Aorta (tissue), 5 donors: ENCODE data around the gene PDE4B. TPM values are rescaled to one million over a fixed set of nuclear protein-coding genes. Genes with fewer than 3 reads are reported as not detected.

Experiments used
- ATAC-seq: fragments of 200-7000 bp; cut with Tn5 transposase; one replicate; pipeline ENCODE4 v1.9.1; 2022; ENCODE audit warnings: moderate library complexity; ENCODE audit not compliant: low FRiP score
- DNase-seq, 2 donors: peaks; one replicate each; pipeline ENCODE4 v3.0.0-alpha.2; 2020
- H3K27ac ChIP-seq, 2 donors: one replicate each; pipeline ENCODE4 v1.5.1; 2013; ENCODE audit warnings: low read length in 2 of 2, mild to moderate bottlenecking in 2 of 2, moderate library complexity in 2 of 2, control low read depth in 1 of 2, inconsistent platforms in 1 of 2, low read depth in 1 of 2
- H3K27me3 ChIP-seq, 2 donors: one replicate each; pipeline ENCODE4 v1.6.1; 2013; ENCODE audit warnings: control low read depth in 1 of 2, low read length in 1 of 2, mild to moderate bottlenecking in 1 of 2, moderate library complexity in 1 of 2; ENCODE audit not compliant: insufficient read depth in 2 of 2, control insufficient read depth in 1 of 2
- H3K36me3 ChIP-seq, 2 donors: one replicate each; pipeline ENCODE4 v1.6.1; 2013; ENCODE audit warnings: control low read depth in 1 of 2, low read length in 1 of 2, mild to moderate bottlenecking in 1 of 2; ENCODE audit not compliant: insufficient read depth in 2 of 2, control insufficient read depth in 1 of 2
- H3K4me1 ChIP-seq, 2 donors: one replicate each; pipeline ENCODE4 v1.6.1; 2013; ENCODE audit warnings: low read length in 2 of 2, control low read depth in 1 of 2, mild to moderate bottlenecking in 1 of 2, moderate library complexity in 1 of 2; ENCODE audit not compliant: insufficient read depth in 2 of 2, control insufficient read depth in 1 of 2
- H3K4me3 ChIP-seq, 2 donors: one replicate each; pipeline ENCODE4 v1.5.1; 2013; ENCODE audit warnings: low read length in 2 of 2, control low read depth in 1 of 2, mild to moderate bottlenecking in 1 of 2
- H3K9me3 ChIP-seq: one replicate; pipeline ENCODE4 v1.6.1; 2013; ENCODE audit warnings: mild to moderate bottlenecking, low read length; ENCODE audit not compliant: control insufficient read depth
- WGBS, 2 donors: extraction: QIAGEN DNeasy Blood & Tissue Kit; methylation state at CpG; one replicate each; pipeline ENCODE4 v1.1.7; 2013; 5-methylcytosine and 5-hydroxymethylcytosine counted together
- intact Hi-C, 2 donors: fragments of 100-400 bp; cut with DNase I; formaldehyde crosslinking; loops; one replicate each; pipeline versions ENCODE4 v1.14.2 to v1.15.0; 2022
- polyA plus RNA-seq, 2 donors: library from polyadenylated mRNA; stranded (reverse); fragments of 200-250 nt; gene quantifications; one replicate each; pipeline ENCODE4 v1.2.3, GENCODE V29; 2013
- total RNA-seq, 2 donors: library from RNA; stranded (reverse); fragmentation: NEBNext Ultra II Directional; extraction: Animal tissue kit (Norgen Biotek cat#: 25700); gene quantifications; one replicate each; pipeline ENCODE4 v1.2.1, GENCODE V29; 2021
- donor health status: healthy with polysubstance abuse.
- donor health status: Bipolar disorder and iron deficiency.
- donor health status: DM: no; HTN: no; CAD: no.
- donor health status: DM: no; HTN: no; CAD: no.
- donor health status: DM: yes; HTN: yes; CAD: no.

Gene PDE4B
- total and polyA plus RNA-seq, 4 donors = 4.8 to 24.5 (median 12.5) TPM

DNA sequence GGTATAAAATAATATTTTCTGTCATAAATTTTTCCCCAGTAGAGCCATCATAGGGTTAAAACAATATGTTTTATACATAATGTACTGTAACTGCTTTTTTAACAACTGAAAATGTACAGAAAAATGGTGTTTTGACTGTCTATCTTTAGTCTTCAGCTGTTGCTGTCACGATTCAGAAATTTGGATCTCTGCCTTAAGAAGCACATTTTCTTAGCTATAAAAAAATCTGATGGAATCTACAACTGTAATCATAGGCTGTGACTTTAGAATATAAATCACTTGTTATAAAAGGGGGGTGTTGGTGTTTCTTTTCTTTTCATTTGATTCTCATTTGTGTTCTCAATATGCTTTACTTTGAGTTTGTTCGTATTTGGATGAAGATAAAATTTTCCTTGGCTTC is 187.5 kb downstream of the PDE4B start:
- intact Hi-C loops = no loop called here
- H3K36me3 ChIP-seq = no peaks in the 10 kb centered on the region
- no peaks in the 10 kb centered on the region for H3K4me1 ChIP-seq
- no peak for ATAC-seq
- DNase-seq = no peak
- H3K4me3 ChIP-seq = no peak overlapping the region
- H3K27me3 ChIP-seq = no peaks in the 10 kb centered on the region
- 3 to 5% methylated on average over 2 of the region's 2 CpGs for WGBS, 2 donors
- peaks cover 7% of the 10 kb centered on the region for H3K9me3 ChIP-seq
- no peak overlapping the region for H3K27ac ChIP-seq

DNA sequence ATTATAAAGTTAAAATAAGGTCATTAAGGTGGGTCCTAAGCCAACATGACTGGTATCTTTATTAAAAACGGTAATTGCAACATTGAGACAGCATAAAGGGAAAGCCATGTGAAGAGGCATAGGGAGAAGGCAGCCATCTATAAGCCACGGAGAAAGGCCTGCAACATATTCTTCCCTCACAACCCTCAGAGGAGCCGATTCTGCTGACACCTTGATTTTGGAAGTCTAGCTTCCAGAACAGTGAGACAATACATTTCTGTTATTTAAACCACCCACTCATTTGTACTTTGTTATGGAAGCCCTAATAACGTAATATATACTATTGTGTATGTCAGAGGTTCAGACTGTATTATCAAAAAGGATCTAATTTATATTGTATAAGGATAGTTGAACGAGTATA is 190.8 kb downstream of the PDE4B start:
- Histone ChIP-seq H3K36me3 (no peaks in the 10 kb centered on the region), H3K27ac (no peak overlapping the region), H3K4me3 (no peak overlapping the region), H3K4me1 (no peaks in the 10 kb centered on the region), H3K27me3 (no peaks in the 10 kb centered on the region), H3K9me3 (no peaks in the 10 kb centered on the region)
- no peak for DNase-seq
- 85 to 89% methylated on average over 5 of the region's 5 CpGs for WGBS, 2 donors
- ATAC-seq = no peak
- intact Hi-C loops = no loop called here

DNA sequence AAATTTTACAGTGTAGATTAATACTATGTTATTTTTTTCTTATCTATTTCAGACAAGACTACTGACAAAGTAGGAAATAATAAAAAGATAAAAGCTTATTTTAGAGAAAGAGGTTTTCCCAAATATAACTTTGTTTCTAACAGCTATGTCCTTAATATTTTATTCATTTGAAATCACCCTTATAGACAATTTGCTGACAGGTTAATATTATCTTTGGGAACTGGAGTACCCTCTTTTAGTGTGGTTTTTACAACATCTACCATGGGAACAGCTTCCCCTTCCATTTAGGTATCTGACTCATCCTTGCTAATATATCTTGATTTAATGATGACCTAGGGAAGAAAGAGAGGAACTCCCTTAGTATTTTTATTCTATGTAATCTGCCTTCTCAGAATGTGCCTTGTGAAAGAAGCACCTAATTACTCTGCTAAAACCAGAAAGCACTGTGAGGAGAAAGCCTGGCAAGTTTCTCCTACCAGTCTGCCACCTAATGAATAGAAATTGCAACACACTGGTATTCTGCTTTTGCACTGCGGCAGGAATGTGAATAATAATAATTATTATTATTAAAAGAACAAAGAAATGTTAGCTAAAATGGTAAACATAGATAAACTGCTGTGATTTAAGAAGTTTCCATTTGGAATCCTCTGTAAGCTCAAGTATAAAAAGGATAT is 192.8 kb downstream of the PDE4B start:
- 20 to 26% methylated on average over 1 of the region's 1 CpG for WGBS, 2 donors
- no peak for ATAC-seq

DNA sequence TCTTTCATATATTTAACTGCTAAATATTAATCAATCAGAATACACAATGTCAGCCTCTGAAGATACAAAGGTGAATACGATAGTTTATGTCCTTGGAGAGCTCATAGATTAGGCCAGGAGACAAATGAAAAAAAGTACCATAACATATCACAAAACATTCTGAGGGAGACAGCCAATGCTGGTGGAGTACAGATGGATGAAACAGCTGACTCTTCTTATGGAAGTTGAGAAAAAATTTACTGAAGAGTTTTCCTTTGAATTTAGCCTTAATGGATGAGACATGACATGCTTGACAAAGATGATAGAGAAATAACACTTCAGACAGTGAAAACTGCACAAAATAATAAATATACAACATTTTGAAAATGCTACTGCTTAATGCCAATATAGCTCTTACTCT is 193.5 kb downstream of the PDE4B start:
- H3K36me3 ChIP-seq = no peaks in the 10 kb centered on the region
- no peak overlapping the region for H3K27ac ChIP-seq
- no peak overlapping the region for H3K4me3 ChIP-seq
- DNase-seq (no peak), ATAC-seq (no peak)
- WGBS, 2 donors = 75 to 80% methylated on average over 1 of the region's 1 CpG
- intact Hi-C loops = no loop called here
- no peaks in the 10 kb centered on the region for H3K27me3 ChIP-seq
- no peaks in the 10 kb centered on the region for H3K4me1 ChIP-seq
- H3K9me3 ChIP-seq = no peaks in the 10 kb centered on the region

More for the DNA sequence above, 192.8 kb downstream of the PDE4B start:
- Histone ChIP-seq H3K27ac (no peak overlapping the region), H3K4me3 (no peak overlapping the region), H3K27me3 (no peaks in the 10 kb centered on the region), H3K9me3 (no peaks in the 10 kb centered on the region), H3K4me1 (no peaks in the 10 kb centered on the region), H3K36me3 (no peaks in the 10 kb centered on the region)
- DNase-seq = no peak
- intact Hi-C loops = no loop called here

DNA sequence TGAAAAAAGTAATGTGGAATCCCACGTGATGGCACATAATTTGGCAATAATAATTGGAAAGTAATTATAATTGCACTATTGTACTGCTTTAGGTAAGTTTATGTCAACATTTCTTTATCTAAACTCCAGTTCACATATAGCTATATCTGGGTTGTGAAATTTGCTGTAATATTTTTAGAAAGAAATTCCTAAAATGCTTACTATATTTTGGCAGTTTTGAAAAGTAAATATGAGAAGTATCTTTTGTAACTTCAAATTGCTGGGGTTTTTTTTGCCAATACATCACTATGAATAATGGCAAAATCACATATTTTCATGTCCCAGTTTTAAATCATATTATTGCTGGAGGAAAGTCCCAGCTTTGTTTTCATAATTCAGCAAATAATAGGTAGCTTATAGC is 197.5 kb downstream of the PDE4B start:
- intact Hi-C loops = no loop called here
- DNase-seq (no peak), ATAC-seq (no peak)
- Histone ChIP-seq H3K4me3 (no peak overlapping the region), H3K27me3 (no peaks in the 10 kb centered on the region), H3K9me3 (no peaks in the 10 kb centered on the region), H3K27ac (no peak overlapping the region), H3K36me3 (no peaks in the 10 kb centered on the region), H3K4me1 (peaks cover 0 to 2% of the 10 kb centered on the region in 2 donors)
- 3% methylated on average over 1 of the region's 1 CpG for WGBS, 2 donors

DNA sequence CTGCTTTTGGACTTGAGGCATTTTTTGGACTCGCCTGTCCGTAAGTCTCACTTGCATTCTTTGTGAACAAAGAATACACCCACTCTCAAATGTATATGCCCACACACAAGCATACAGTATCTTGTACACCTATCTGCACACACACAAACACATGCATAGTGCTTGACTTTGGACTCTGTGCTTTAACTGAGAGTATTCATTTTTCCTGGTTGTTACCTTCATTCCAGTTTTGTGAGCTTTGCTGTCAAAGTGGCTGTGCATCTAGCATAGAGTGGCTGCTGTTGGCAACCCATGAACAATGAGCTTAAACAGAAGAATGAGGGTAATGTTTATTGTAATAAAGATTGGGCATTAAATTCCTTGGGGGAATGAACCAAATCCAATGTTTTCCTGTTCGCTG is 199.0 kb downstream of the PDE4B start:
- Histone ChIP-seq H3K9me3 (no peaks in the 10 kb centered on the region), H3K4me3 (no peak overlapping the region), H3K27me3 (no peaks in the 10 kb centered on the region), H3K4me1 (peaks cover 0 to 2% of the 10 kb centered on the region in 2 donors), H3K27ac (no peak overlapping the region), H3K36me3 (no peaks in the 10 kb centered on the region)
- ATAC-seq (no peak), DNase-seq (no peak)
- 64 to 65% methylated on average over 3 of the region's 3 CpGs for WGBS, 2 donors
- intact Hi-C loops = no loop called here

DNA sequence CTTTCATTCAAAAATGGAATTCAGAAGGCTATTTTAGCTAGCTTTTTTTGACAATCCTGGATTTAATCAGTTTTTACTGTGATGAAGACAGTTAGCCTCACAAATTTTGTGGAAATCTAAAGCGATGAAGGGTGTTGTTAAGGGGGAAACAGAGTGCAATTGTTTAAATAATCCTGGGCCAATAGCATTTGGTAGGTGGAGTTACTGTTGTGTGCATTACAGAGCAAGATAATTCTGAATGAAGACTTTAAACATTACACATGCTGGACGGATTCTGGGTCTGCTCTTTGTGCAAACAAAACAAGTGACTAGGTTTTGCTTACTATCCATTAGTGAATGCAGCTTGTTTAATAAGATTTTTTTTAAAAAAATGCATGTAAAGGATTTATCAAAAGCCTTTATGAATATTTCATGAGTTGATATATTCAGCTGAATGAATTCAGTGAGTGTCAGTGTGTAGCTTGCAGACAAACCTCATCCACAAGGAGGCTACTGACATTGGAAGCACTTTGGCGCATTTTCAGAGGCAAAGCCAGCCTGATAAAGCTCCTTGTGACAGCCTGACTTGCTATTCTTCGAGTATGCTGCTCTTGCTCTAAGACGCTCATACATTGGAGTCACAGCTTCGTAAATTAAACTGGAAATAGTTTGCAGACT is 199.6 kb downstream of the PDE4B start:
- H3K27ac ChIP-seq = no peak overlapping the region
- H3K4me3 ChIP-seq = no peak overlapping the region
- intact Hi-C loops = no loop called here
- ATAC-seq (no peak), DNase-seq (no peak)
- no peaks in the 10 kb centered on the region for H3K36me3 ChIP-seq
- no peaks in the 10 kb centered on the region for H3K27me3 ChIP-seq
- no peaks in the 10 kb centered on the region for H3K9me3 ChIP-seq
- H3K4me1 ChIP-seq = peaks cover 0 to 2% of the 10 kb centered on the region in 2 donors
- 11 to 13% methylated on average over 6 of the region's 6 CpGs for WGBS, 2 donors

DNA sequence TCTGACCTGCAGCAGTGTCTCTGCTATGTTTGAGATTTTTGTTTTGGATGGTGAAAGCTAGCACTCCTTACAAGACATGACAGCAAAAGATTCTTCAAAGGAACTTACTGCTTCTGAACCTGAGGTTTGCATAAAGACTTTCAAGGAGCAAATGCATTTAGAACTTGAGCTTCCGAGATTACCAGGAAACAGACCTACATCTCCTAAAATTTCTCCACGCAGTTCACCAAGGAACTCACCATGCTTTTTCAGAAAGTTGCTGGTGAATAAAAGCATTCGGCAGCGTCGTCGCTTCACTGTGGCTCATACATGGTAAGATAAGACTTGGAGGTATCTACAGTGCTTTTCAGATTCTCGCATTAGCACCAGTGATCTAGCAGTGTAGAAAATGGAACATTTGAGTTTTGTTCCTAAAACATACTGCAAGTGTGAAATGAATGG is 200.2 kb downstream of the PDE4B start:
- H3K9me3 ChIP-seq = no peaks in the 10 kb centered on the region
- H3K36me3 ChIP-seq = no peaks in the 10 kb centered on the region
- DNase-seq = no peak
- no peaks in the 10 kb centered on the region for H3K27me3 ChIP-seq
- H3K4me1 ChIP-seq = peaks cover 0 to 2% of the 10 kb centered on the region in 2 donors
- ATAC-seq = no peak
- intact Hi-C loops = no loop called here
- no peak overlapping the region for H3K4me3 ChIP-seq
- no peak overlapping the region for H3K27ac ChIP-seq
- 7 to 23% methylated on average over 7 of the region's 7 CpGs for WGBS, 2 donors

DNA sequence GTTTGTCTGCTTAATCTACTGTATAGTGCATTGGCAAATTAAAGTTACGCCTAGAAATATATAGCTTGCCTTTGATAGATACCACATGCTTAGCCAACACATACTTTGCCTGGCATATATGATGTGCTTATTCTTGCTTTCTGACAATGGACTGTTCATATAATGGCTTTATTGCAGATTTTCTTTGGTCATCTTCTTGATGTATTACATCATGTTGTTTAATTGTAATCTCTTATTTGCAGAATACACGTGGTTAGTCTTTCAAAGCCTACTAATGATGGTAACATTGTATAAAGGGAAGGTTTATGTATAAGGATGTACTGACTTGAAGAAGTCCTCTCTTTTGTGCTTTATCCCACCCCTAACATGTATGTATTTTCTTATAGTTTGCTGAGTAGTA is 201.5 kb downstream of the PDE4B start:
- intact Hi-C loops = no loop called here
- 74 to 84% methylated on average over 2 of the region's 2 CpGs for WGBS, 2 donors
- ATAC-seq (no peak), DNase-seq (no peak)
- Histone ChIP-seq H3K27ac (no peak overlapping the region), H3K4me3 (no peak overlapping the region), H3K9me3 (no peaks in the 10 kb centered on the region), H3K36me3 (no peaks in the 10 kb centered on the region), H3K27me3 (no peaks in the 10 kb centered on the region), H3K4me1 (peaks cover 0 to 2% of the 10 kb centered on the region in 2 donors)
